BJ (cell line): ENCODE measurements around the gene CYP4A22. TPM values are rescaled to one million over a fixed set of nuclear protein-coding genes. Genes with fewer than 3 reads are reported as not detected.

Experiments
- CTCF ChIA-PET: fragments of 350-600 bp; formaldehyde crosslinking; extraction: SDS; loops from one replicate; lab custom pipeline; 2021; ENCODE audit warnings: antibody characterized with exemption, inconsistent platforms; lab: Yijun Ruan, JAX
- POLR2A ChIA-PET: fragments of 300-600 bp; sonication (Branson Sonifier 250); formaldehyde crosslinking; extraction: SDS; loops from one replicate; lab custom pipeline; 2021; ENCODE audit warnings: antibody characterized with exemption; lab: Charles Lee
- DNase-seq: peaks from one replicate; pipeline ENCODE4 v3.0.0-alpha.2; 2011; ENCODE audit warnings: low read depth
- H3K27me3 ChIP-seq: 2 replicates; pipeline ENCODE4 v1.6.0; 2011; ENCODE audit warnings: low read length; ENCODE audit not compliant: control insufficient read depth, insufficient read depth
- H3K36me3 ChIP-seq: 2 replicates; pipeline ENCODE4 v1.5.1; 2011; ENCODE audit warnings: low read length; ENCODE audit not compliant: control insufficient read depth, insufficient read depth
- H3K4me3 ChIP-seq: 2 replicates; pipeline ENCODE4 v1.5.1; 2011; ENCODE audit warnings: low read depth, mild to moderate bottlenecking, control low read depth, low read length
- polyA plus RNA-seq: library from polyadenylated mRNA; depleted of rRNA; stranded (reverse); fragments of >200 nt; gene quantifications from 2 replicates; pipeline ENCODE4 v1.2.3, GENCODE V29; 2011
- TF ChIP-seq, protein P1 (sequence below): IDR thresholded peaks from 2 replicates; pipeline ENCODE4 v1.5.1; 2011; ENCODE audit warnings: low read depth, mild to moderate bottlenecking, control low read depth, inconsistent platforms, low read length, moderate library complexity; ENCODE audit not compliant: insufficient read depth

Gene CYP4A22
- polyA plus RNA-seq, 1 experiment = not detected

DNA sequence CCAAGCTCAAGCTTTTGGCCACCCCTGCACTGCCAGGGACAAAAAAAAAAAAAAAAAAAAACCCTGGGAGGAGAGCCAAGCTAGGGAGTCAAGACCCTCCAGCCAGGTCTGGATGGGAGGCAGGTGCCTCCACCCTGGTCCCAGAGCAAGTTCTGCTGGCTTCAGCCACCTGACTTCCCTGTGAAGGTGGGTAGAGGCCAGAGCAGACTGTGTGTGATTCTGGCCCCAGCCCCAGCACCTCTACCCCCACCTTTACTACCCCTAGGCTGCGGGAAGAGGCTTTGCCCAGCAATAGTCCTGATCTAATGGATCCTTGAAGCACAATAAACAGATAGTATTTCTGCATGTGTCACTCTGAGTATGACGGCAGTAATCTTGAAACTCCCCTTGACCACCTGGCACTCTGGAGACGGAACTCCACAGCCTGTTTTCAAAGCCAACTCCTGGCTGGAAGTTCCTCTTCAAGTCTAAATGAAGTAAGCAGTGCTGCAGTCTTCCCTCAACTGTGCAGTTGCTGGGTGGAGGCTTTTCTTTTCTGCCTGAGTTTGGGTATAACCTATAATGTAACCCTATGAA lies 42.8 kb downstream of the CYP4A22 start:
- CTCF ChIA-PET = interaction anchor here (0.6 to 4.0 kb wide), 20 partner anchors 8 to 546 kb away, joined by 3 to 66 read pairs (median 5); partner anchors contain the start of genes FOXD2 and PDZK1IP1
- TF ChIP-seq, protein P1, sequence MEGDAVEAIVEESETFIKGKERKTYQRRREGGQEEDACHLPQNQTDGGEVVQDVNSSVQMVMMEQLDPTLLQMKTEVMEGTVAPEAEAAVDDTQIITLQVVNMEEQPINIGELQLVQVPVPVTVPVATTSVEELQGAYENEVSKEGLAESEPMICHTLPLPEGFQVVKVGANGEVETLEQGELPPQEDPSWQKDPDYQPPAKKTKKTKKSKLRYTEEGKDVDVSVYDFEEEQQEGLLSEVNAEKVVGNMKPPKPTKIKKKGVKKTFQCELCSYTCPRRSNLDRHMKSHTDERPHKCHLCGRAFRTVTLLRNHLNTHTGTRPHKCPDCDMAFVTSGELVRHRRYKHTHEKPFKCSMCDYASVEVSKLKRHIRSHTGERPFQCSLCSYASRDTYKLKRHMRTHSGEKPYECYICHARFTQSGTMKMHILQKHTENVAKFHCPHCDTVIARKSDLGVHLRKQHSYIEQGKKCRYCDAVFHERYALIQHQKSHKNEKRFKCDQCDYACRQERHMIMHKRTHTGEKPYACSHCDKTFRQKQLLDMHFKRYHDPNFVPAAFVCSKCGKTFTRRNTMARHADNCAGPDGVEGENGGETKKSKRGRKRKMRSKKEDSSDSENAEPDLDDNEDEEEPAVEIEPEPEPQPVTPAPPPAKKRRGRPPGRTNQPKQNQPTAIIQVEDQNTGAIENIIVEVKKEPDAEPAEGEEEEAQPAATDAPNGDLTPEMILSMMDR = no peak
- Histone ChIP-seq H3K36me3 (no peaks in the 10 kb centered on the region), H3K27me3 (no peaks in the 10 kb centered on the region; the same call in 1 of the 2 replicates), H3K4me3 (peak overlapping the region; percentile 39; the same call in 1 of the 2 replicates)
- no peak for DNase-seq
- POLR2A ChIA-PET = no interaction called here

DNA sequence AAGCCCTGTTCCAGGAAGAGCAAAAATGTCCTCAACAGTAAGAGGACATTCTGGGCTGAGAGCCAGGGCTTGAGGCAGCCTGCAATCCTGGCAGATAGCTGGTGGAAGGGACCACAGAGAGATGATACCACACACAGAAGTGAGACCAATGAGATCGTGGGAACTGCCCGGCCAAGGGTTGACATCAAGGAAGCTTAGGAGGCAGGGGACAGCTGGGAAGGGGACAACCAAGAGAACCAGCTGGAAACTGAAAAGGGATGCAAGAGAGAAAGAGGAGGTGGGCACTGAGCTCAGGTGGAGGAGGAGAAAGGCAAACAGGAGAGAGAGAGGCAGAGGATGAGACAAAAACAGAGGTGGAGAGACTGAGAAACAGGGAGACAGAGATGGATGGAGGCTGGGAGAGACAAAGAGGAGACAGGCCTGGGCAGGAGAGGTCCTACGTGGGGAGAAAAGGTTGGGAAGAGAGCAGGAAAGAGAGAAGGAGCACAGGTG lies 43.4 kb downstream of the CYP4A22 start:
- Histone ChIP-seq H3K4me3 (no peak overlapping the region), H3K36me3 (no peaks in the 10 kb centered on the region), H3K27me3 (no peaks in the 10 kb centered on the region; the same call in 1 of the 2 replicates)
- TF ChIP-seq, protein P1 = no peak
- no peak for DNase-seq
- ChIA-PET POLR2A (no interaction called here), CTCF (interaction anchor here (0.7 to 4.0 kb wide), 5 partner anchors 12 to 256 kb away, joined by 3 to 66 read pairs (median 4); partner anchors contain the start of genes PDZK1IP1 and STIL)

DNA sequence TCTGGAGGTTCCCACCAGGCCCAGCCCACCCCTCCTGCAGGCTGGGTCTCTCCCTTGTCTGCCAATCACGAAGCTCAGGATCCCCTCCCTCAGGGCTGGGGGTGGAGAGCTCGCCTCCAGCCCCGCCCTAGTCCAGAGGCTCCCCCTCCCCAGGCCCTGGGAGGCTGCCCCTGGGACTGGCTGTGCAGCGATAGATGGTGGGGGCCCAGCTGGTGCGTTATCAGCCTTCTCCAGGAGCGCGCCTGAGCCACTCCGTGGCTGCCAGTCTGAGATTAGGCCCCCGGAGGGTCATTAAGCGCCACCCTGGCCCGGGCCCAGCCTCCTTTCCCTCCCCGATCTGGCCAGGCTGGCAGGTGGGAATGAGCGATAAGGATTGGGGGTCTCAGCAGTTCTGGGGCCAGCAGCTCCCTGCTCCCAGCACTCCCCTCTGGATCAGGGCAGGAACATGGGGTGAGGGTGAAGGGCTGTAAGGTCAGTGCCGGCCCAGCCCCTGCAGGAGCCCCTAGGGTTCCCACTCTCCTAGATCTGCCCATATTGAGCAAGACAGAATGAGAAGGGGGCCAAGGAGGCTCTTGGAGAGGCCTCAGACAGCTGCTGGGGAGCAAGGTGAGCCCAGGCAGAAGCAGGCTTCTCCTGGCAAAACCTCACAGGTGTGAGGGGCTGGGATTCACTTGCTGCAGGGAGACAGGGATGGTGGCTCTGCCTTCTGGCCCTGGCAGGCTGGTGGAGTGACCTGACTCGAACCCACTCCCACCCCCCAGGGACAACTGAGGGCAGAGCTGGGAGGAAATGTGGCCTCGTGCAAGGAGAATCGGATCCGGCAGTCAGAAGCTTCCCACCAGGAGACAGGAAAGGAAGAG lies 44.1 kb downstream of the CYP4A22 start:
- DNase-seq = no peak
- POLR2A ChIA-PET = no interaction called here
- Histone ChIP-seq H3K27me3 (no peaks in the 10 kb centered on the region; the same call in 1 of the 2 replicates), H3K36me3 (no peaks in the 10 kb centered on the region), H3K4me3 (no peak overlapping the region)
- CTCF ChIA-PET = interaction anchor here (0.7 to 4.0 kb wide), 7 partner anchors 9 to 255 kb away, joined by 3 to 66 read pairs (median 4); partner anchors contain the start of genes PDZK1IP1 and STIL
- TF ChIP-seq, protein P1 = no peak

DNA sequence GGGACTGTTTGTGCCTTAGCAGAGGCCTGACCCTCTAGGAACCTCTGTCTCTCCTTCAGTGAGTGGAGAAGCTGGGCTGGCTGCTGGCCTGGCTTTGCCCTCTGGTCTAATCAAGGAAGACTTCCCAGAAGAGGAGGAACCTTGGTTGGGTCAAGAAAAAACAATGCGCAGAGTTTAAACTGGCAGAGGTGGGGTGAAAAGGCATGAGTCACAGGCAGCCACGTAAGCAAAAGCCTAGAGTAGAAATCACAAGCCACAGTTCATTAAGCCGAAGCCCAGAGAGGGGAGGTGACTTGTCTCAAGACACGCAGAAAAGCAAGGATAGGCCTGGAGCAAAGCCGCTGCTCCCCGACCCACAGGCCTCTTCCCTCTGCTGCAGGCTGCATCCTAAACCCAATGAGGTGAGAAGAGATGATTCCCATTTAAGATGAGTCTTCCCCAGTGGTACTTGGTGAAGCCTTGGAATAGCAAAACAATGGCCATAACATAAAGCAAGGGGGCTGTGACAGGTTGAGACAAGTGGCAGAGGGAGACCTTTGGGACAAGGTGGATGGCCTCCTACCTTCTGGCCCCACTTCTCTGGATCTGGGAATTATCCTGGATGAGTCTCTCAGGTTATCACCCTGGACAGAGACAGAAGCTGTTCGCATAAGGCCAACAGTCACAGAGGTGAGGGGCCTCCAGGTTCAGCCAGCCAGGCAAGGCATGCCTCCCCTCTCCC lies 44.9 kb downstream of the CYP4A22 start:
- H3K36me3 ChIP-seq = no peaks in the 10 kb centered on the region
- TF ChIP-seq, protein P1 = no peak
- DNase-seq = no peak
- H3K27me3 ChIP-seq = no peaks in the 10 kb centered on the region; the same call in 1 of the 2 replicates
- H3K4me3 ChIP-seq = no peak overlapping the region
- ChIA-PET POLR2A (no interaction called here), CTCF (interaction anchor here (0.7 to 3.6 kb wide), 8 partner anchors 8 to 544 kb away, joined by 3 to 35 read pairs (median 4); partner anchors contain the start of genes PDZK1IP1 and STIL)
